A549 (cell line): Measurements from ENCODE around the gene PDYN.

Experiments
- BHLHE40 ChIP-seq: IDR thresholded peaks from 2 replicates; pipeline ENCODE4 v1.6.1; 2012; ENCODE audit warnings: low read depth, low read length, inconsistent platforms
- CBX2 ChIP-seq: fragments of 200-600 bp; sonication (generic); IDR thresholded peaks from 2 replicates; pipeline ENCODE4 v1.6.1; 2016; ENCODE audit warnings: low read depth, mild to moderate bottlenecking, borderline replicate concordance
- CEBPB ChIP-seq, 2 experiments: fragments of >200 bp in 1 of 2; sonication (Bioruptor Twin) in 1 of 2; formaldehyde crosslinking in 1 of 2; IDR thresholded peaks; 2 replicates each; pipeline ENCODE4 v1.6.1; 2012 to 2016
- CTCF ChIP-seq: fragments of >200 bp; sonication (Bioruptor Twin); formaldehyde crosslinking; IDR thresholded peaks from 3 replicates; pipeline ENCODE4 v1.5.1; 2016
- EP300 ChIP-seq, 2 experiments: fragments of >200 bp; sonication (Bioruptor Twin); formaldehyde crosslinking; IDR thresholded peaks; 2 replicates in 1 of 2; 3 replicates in 1 of 2; pipeline ENCODE4 v1.6.1; 2016 to 2017
- MAFK ChIP-seq: fragments of 450-650 bp; IDR thresholded peaks from 2 replicates; pipeline ENCODE4 v1.6.1; 2014; ENCODE audit not compliant: partially characterized antibody
- MAX ChIP-seq: IDR thresholded peaks from 2 replicates; pipeline ENCODE4 v1.6.1; 2012
- MAZ ChIP-seq: fragments of 150-350 bp; IDR thresholded peaks from 2 replicates; pipeline ENCODE4 v1.6.1; 2014; ENCODE audit warnings: antibody characterized with exemption, low read depth, low read length, borderline replicate concordance
- NR3C1 ChIP-seq: fragments of >200 bp; sonication (Bioruptor Twin); formaldehyde crosslinking; IDR thresholded peaks from 3 replicates; pipeline ENCODE4 v1.6.1; 2017
- POLR2A ChIP-seq: IDR thresholded peaks from 2 replicates; pipeline ENCODE4 v1.6.1; 2012; ENCODE audit warnings: mild to moderate bottlenecking, low read length
- REST ChIP-seq: fragments of 200-600 bp; sonication (generic); IDR thresholded peaks from 2 replicates; pipeline ENCODE4 v1.6.1; 2016; ENCODE audit warnings: antibody characterized with exemption, mild to moderate bottlenecking, moderate library complexity
- SMC3 ChIP-seq: fragments of >200 bp; sonication (Bioruptor Twin); formaldehyde crosslinking; IDR thresholded peaks from 3 replicates; pipeline ENCODE4 v1.6.1; 2018; ENCODE audit warnings: inconsistent platforms

GRCh38 chr20:1929460-1929859 is 64.4 kb downstream of the PDYN start:
- no peak for TF ChIP-seq CEBPB (IDR thresholded peaks at IDR 0.05)
- TF ChIP-seq CTCF: no peak
- TF ChIP-seq REST: no peak
- TF ChIP-seq CBX2: no peak
- no peak for TF ChIP-seq MAX
- no peak for TF ChIP-seq MAZ
- no peak for TF ChIP-seq SMC3
- TF ChIP-seq BHLHE40: no peak
- no peak for TF ChIP-seq NR3C1
- TF ChIP-seq EP300 (IDR thresholded peaks at IDR 0.05): no peak
- no peak for TF ChIP-seq MAFK
- TF ChIP-seq POLR2A: no peak
